Measurements from ENCODE around the gene RASD1.

The RASD1 gene

GRCh38 chr17:17526369-17526768 lies 30.2 kb upstream of the RASD1 start:
- no peak for DNase-seq

- no peak for DNase-seq
Observed at GRCh38 chr17:17525956-17526355, 29.8 kb upstream of the RASD1 start.

DNA sequence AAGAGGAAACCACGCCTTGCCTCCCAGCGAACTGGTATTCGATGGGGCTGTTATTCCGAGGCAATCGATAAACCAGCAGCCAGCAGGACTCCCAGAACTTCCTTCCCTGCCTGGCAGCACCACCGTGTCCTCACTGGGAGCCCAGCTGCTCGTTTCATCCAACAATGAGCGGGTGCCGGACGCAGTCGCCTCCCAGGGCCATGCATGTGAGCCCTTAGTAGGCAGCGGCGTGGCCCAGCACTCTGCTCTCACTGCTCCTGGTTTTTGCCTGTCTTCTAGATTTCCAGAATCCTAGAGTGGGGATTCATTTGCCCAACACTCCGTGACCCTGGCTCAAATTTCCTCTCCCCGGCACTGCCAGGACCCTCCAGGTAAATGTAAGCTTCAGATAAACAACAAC lies 29.1 kb upstream of the RASD1 start:
- no peak for DNase-seq

GRCh38 chr17:17523731-17524490 lies 27.7 kb upstream of the RASD1 start:
- no peak for DNase-seq

DNA sequence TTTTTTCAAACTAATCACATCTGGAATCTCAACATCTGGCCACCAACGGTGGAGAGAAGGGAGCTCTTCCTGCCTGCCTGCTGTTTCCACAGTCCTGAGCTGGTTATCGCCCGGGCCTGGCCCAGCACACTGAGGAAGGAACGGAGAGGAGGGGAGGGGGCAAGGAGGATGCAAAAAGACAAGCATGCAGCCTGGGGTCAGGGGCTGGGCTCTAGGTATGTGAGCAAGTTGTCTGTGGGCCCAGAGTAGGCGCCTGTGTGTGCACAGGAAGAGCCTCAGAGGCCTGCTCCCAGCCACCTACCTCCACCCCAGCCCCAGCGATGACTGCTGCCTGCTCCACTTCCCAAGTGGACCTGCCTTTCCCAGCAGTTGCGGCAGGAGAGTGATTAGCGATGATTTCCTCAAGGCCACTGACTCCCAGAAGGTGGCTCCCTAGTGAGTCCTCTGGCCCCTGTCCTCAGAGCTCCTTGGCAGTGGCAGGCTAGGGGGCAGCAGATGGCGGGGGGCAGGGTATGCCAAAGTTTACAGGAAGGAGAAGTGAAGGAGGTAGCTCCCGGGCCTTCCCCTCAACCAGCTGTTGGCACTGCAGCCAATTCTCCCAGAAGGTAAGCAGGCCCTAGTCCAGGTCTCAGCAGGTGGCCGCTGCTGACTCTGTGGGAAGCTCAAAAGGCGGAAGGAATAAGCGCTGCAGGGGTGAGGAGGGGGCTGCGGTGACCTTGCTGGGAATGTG lies 27.0 kb upstream of the RASD1 start:
- DNase-seq = no peak

GRCh38 chr17:17520599-17521232 lies 24.5 kb upstream of the RASD1 start:
- no peak for DNase-seq

- DNase-seq = no peak
Observed at GRCh38 chr17:17519886-17520285, 23.7 kb upstream of the RASD1 start.

DNA sequence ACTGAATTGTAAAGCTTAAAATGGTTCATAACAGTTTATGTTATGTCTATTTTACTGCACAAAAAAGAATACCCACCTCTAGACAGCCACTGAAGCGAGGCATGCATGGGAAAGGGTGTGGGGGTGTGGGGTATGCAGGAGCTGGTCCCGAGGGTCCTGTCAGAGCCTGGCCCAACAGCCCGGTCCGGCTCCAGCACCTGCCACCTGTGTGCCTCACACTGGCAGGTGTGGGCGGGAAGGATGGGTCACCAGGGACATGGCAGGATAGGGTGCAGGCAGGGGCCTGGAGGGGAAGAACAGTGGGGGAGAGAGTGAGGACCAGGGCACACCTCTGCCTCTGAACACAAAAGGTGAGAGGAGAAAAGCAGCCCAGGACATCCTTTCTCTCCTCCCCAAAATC lies 22.8 kb upstream of the RASD1 start:
- no peak for DNase-seq

- DNase-seq = no peak
Observed at GRCh38 chr17:17518014-17518413, 21.8 kb upstream of the RASD1 start.

- DNase-seq = no peak
Observed at GRCh38 chr17:17516941-17517720, 20.9 kb upstream of the RASD1 start.

DNA sequence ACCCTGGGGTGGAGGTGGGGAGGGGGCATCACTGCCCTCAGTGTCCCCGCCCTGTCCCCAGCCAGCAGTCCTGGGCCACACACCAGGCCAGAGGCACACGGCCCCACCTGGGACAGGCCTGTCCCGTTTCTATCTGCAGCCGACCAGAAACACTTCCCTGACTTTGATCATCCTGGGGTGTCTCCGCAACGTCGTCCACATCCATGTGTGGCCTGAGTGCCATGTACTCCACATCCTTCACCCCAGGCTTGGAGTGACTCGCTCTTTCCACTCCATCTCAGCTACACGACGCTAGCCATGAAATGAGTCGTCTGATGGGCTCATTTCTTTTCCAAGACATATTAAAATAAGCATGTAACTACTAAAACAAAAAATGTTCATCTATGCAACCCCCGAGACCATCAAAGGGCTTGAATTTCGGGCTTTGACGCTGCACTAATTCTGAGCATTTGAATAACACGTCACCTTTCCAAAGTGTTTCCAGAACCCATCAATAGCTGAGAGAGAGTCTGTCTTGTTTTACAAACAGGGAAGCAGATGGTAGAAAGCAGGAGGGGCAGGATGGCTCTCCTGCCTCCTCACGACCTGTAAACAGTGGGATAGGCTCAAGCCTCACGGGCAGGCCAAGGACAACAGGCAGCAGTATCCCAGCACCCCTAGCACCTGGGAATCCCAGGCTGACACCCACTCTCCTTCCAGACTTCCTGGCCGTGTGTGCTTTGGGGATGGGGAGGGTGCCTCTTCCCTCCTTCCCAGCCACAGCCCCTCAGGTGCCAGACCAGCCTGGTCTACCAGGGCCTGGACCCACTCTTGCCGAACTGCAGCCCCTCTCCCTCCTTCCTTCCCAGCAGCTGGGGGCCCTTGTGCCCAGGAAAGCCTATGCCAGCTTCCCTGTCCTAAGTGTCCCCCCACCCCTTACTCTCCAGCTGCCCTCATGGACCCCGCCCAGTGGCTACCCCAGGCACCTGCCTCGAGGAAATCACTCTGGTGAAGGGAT lies 20.0 kb upstream of the RASD1 start:
- DNase-seq = no peak

- DNase-seq = no peak
Observed at GRCh38 chr17:17514993-17515933, 19.1 kb upstream of the RASD1 start.

- no peak for DNase-seq
Observed at GRCh38 chr17:17514361-17514992, 18.3 kb upstream of the RASD1 start.

DNA sequence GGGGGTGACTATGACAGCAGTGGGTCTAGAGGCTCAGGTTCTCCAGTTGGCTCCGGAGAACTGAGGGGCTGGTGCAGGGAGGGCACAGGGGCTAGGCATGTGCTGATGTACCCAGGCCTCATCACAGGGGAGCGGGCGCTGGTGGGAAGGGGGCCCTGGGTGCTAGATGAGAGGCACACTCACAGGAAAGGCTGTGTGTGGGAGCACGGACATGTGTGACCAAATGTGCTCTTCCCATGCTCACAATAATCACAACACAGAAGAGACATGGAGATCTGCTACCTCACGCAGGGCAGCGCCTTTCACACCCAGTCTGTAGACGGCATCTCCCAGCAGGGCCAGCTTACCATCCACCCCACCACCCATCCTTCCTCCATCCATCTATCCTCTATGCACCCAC lies 17.4 kb upstream of the RASD1 start:
- DNase-seq = no peak

DNA sequence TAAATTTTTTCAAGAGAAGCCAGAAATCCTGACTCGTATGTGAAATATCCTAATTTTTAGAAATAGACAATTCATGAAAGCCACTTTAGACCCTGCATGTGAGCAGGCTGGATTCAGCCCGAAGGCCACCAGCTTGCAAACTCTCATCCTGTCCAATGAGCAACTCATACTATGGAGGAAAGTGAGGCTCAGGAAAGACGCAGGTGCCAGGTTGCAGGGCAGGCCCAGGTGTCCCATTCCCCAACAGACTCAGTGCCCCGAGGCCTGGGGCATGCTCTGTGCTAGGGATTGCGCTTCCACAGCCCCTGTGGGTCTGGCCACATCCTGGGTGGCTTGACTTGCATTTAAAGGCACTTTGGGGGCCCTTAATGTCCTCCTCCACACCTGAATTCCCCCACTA lies 16.7 kb upstream of the RASD1 start:
- DNase-seq = no peak

DNA sequence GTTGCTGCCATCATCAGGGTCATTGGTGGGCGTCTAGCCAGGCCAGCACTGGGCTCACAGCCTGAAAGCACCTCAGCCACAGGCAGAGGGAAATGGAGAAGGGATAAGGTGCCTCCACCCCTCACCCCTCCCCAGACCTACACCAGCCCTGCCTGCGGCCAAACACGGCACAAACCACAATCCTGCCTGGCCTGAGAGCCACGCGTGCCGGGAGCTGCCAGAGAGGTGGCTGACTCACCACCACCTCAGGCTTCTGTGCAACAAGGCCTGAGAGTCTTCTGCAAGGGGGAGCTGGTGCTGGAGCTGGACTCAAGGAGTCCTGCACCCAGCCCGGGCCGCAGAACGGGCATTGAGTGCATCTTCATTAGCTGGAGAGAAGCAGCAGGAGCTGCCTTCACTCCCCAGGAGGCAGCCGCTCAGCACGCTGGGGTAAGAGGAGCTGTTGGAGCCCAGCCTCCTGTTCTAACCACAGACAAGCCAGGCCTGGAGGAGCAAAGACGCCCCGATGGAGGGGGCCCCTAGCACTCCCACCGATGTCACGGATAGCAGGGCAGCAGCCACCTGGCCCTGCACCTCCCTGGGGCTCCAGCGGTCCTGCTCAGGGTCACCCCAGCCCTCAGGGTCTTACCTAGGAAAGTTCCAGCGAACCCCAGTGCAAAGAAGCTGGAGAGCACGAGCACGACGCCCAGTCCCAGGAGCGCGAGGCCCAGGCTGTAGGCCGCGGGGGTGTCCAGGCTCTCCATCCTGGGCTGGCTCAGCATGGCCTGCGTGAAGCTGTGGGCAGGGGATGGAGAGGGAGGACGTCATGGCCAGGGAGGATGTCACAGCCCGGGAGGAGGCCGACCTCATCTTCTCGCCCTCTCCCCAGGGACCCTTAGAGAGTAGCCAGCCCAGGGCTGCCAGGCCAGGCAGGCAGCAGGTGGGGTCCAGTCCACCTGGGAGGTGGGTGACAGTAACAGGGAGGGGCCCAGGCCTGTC lies 16.0 kb upstream of the RASD1 start:
- no peak for DNase-seq

GRCh38 chr17:17511293-17511741 lies 15.1 kb upstream of the RASD1 start:
- no peak for DNase-seq

- DNase-seq = no peak
Observed at GRCh38 chr17:17510456-17511292, 14.5 kb upstream of the RASD1 start.

All from GDM1 (cell line).